ENCODE measurements around the gene ADCY3. TPM values are rescaled to one million over a fixed set of nuclear protein-coding genes. Genes with fewer than 3 reads are reported as not detected.

ADCY3 gene
- total and polyA plus RNA-seq, 10 of the 15 experiments (the other 5 are each of a cell fraction or from before 2014, with no cell fraction given): 2.8 to 102 (median 50.4) TPM

- TF ChIP-seq RAD21 (IDR thresholded peaks at IDR 0.05; ENCODE audit: insufficient read depth, low read depth, low read length): no peak
- TF ChIP-seq CUX1 (IDR thresholded peaks at IDR 0.05; ENCODE audit: insufficient replicate concordance, low read depth, low read length): no peak
- TF ChIP-seq RUNX3 (IDR thresholded peaks at IDR 0.05; ENCODE audit: low read length): peak; percentile 27
- no peak for TF ChIP-seq NR2C1 (IDR thresholded peaks at IDR 0.05)
- no peak for TF ChIP-seq HDGF (IDR thresholded peaks at IDR 0.05)
- 0 out of 2 replicates have a peak, but pooled peaks have one; percentile 27 for TF ChIP-seq IRF4 (IDR thresholded peaks at IDR 0.05; ENCODE audit: low read depth, low read length)
- no peak for TF ChIP-seq ETV6 (conservative IDR thresholded peaks at IDR 0.05 in 1 of 2, IDR thresholded peaks at IDR 0.05 in 1 of 2; ENCODE audit: borderline replicate concordance in 1 of 2, low read depth in 1 of 2)
- 0 out of 2 replicates have a peak, but pooled peaks have one; percentile 10 for TF ChIP-seq YY1 (IDR thresholded peaks at IDR 0.05; ENCODE audit: low read depth, low read length)
- TF ChIP-seq PRDM15 (CRISPR knock-in tag; IDR thresholded peaks at IDR 0.05): no peak
- 0 out of 2 replicates have a peak, but pooled peaks have one; percentile 47 for TF ChIP-seq CREM (IDR thresholded peaks at IDR 0.05; ENCODE audit: low read depth)
- no peak for TF ChIP-seq RELA (IDR thresholded peaks at IDR 0.05; ENCODE audit: borderline replicate concordance, partially characterized antibody)
- TF ChIP-seq IRF5 (IDR thresholded peaks at IDR 0.05; ENCODE audit: borderline replicate concordance): no peak
- no peak for TF ChIP-seq RELB (IDR thresholded peaks at IDR 0.05; ENCODE audit: low read depth)
- TF ChIP-seq TBL1XR1 (IDR thresholded peaks at IDR 0.05; ENCODE audit: low read depth, low read length): no peak
- no peak for TF ChIP-seq RB1 (IDR thresholded peaks at IDR 0.05; ENCODE audit: borderline replicate concordance)
- TF ChIP-seq SMC3 (IDR thresholded peaks at IDR 0.05; ENCODE audit: borderline replicate concordance, low read length): no peak
- no peak for TF ChIP-seq ZNF384 (IDR thresholded peaks at IDR 0.05; ENCODE audit: borderline replicate concordance, low read depth, low read length)
- TF ChIP-seq CREB1 (IDR thresholded peaks at IDR 0.05; ENCODE audit: low read depth): 0 out of 2 replicates have a peak, but pooled peaks have one; percentile 35
These were observed 6.7 kb upstream of the ADCY3 start (continued) for GRCh38 chr2:24926602-24927252.
